Neural crest cell (in vitro differentiated cells): ENCODE data around the gene FAM171A2. TPM values are rescaled to one million over a fixed set of nuclear protein-coding genes. Genes with fewer than 3 reads are reported as not detected.
A peak's percentile ranks its signal among the peaks of the same experiment; 100 is the strongest.
"Not testable (repeated sequence)": the region's sequence is repeated elsewhere in the genome, so short reads cannot be mapped to it uniquely, and the experiment has no call there.

ENCODE experiments used
- DNase-seq: peaks from one replicate; pipeline ENCODE4 v3.0.0; 2021; ENCODE audit warnings: low read depth, mixed read lengths, low spot score
- H3K27ac Mint-ChIP-seq: one replicate; pipeline ENCODE4 v1.8.0; 2021; ENCODE audit warnings: mild to moderate bottlenecking, mixed read lengths; ENCODE audit not compliant: unreplicated experiment
- H3K27me3 Mint-ChIP-seq: 2 replicates; pipeline ENCODE4 v1.8.0; 2021; ENCODE audit warnings: low read depth, mild to moderate bottlenecking, mixed read lengths
- H3K36me3 Mint-ChIP-seq: 2 replicates; pipeline ENCODE4 v1.8.0; 2021; ENCODE audit warnings: low read depth, mild to moderate bottlenecking, mixed read lengths
- H3K4me1 Mint-ChIP-seq: 2 replicates; pipeline ENCODE4 v1.8.0; 2021; ENCODE audit warnings: mixed read lengths
- H3K4me3 Mint-ChIP-seq: one replicate; pipeline ENCODE4 v1.8.0; 2021; ENCODE audit warnings: mild to moderate bottlenecking, mixed read lengths
- H3K9me3 Mint-ChIP-seq: 2 replicates; pipeline ENCODE4 v1.8.0; 2021; ENCODE audit warnings: mixed read lengths
- total RNA-seq: library from RNA; stranded (reverse); gene quantifications from 2 replicates; pipeline ENCODE4 v1.2.1, GENCODE V29; 2021
- TF ChIP-seq, protein P1 (sequence below): fragments of 200-600 bp; sonication (generic); conservative IDR thresholded peaks from 2 replicates; pipeline ENCODE4 v1.5.0; 2021; ENCODE audit warnings: antibody characterized with exemption, mild to moderate bottlenecking

FAM171A2 gene
- total RNA-seq, 1 donor from 2014 or later: 51.9 TPM

DNA sequence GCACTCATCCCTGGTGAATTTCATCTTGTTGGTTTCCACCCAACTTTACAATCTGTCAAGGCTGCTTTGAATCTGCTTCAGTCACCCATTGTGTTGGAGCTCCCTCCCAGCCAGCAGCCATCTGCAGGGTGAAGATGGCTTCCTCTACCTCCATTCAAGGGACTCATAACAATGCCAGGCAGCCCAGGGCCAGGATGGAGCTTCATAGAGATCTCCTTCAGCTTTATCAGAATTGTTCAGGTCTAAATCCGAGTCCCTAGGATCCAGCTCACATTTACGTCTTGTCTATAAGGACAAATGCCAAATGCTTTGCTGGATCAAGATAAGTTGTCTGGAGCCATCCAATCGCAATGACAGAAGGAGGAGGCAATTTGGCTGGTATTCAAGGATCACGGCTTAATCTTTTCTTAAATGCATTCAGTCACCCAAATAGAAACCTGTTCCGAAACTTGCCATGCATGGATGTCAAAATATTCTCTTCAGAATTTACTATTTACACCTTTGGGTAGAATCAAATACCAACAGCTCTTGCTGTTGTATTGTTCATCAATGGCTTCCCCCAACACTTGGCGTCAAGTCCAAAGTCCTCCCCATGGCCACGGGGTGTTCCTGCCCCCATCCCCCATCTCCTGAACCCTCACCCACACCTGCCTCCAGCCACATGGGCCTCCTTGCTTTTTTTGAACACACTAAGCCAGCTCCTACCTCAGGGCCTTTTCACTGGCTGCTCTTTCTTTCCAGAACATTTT, 3.8 kb upstream of the FAM171A2 start:
- peak overlapping the region; percentile 95 for H3K4me3 Mint-ChIP-seq
- DNase-seq: no peak
- TF ChIP-seq, protein P1, sequence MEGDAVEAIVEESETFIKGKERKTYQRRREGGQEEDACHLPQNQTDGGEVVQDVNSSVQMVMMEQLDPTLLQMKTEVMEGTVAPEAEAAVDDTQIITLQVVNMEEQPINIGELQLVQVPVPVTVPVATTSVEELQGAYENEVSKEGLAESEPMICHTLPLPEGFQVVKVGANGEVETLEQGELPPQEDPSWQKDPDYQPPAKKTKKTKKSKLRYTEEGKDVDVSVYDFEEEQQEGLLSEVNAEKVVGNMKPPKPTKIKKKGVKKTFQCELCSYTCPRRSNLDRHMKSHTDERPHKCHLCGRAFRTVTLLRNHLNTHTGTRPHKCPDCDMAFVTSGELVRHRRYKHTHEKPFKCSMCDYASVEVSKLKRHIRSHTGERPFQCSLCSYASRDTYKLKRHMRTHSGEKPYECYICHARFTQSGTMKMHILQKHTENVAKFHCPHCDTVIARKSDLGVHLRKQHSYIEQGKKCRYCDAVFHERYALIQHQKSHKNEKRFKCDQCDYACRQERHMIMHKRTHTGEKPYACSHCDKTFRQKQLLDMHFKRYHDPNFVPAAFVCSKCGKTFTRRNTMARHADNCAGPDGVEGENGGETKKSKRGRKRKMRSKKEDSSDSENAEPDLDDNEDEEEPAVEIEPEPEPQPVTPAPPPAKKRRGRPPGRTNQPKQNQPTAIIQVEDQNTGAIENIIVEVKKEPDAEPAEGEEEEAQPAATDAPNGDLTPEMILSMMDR: no peak
- H3K4me1 Mint-ChIP-seq: peaks cover 3% of the 10 kb centered on the region
- no peak overlapping the region for H3K27ac Mint-ChIP-seq
- H3K27me3 Mint-ChIP-seq: peaks cover 36% of the 10 kb centered on the region
- peaks cover 2% of the 10 kb centered on the region for H3K9me3 Mint-ChIP-seq
- no peaks in the 10 kb centered on the region for H3K36me3 Mint-ChIP-seq

DNA sequence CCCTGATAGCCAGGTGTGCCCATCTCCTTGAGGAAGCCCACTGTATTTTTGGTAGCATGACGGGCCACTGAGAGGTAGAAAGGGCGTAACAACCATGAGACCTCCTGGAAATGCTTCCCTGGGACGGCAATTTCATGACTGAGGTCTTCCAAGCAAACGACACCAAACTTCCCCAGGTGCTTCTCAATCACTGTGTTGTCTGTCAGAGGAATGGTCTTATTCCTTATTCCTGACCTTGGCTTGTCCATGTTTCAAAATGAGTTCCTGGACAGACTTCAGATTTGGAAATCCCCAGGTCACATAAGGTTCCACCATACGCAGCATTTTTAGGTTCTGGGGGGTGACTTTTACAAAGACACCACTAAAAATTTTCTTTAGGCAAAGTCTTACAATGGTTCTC, 1.4 kb upstream of the FAM171A2 start:
- not testable (repeated sequence) for H3K36me3 Mint-ChIP-seq, DNase-seq
- H3K4me3 Mint-ChIP-seq: peak overlapping the region; percentile 95

DNA sequence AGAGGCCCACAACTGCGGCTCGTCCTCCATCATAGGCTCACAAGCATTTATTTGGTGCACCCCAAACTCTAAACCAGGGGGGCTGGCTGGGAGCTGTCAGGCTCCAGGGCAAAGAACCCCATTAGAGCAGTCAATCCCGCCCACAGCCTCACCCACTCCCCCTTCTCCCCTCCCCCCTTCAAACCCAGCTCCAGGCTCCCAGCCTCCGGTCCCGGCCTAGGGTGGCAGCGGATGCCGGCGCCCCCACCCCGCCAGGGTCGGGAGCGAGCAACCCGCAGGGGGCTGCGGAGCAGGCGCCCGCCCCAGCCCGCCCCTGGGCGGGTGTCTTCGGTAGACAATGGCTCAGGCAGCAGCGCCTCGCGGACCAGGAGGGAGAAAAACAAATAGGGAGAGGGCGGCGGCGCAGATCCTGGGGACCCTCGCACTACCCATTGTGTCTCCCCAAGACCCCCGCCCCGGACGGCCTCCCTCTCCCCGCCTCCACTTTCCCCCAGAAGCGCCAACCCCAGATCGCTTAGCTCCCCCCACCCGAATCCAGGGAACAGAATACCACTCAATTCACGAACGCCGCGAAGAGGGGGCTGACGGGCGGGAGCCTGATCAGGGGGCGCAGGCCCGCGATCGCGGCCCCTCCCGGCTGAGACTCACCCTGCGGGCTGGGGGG, 572 bp downstream of the FAM171A2 start:
- H3K9me3 Mint-ChIP-seq: no peaks in the 10 kb centered on the region
- H3K4me3 Mint-ChIP-seq: peak overlapping the region; percentile 89
- no peak for DNase-seq
- peak overlapping the region; percentile 87 for H3K27ac Mint-ChIP-seq
- H3K36me3 Mint-ChIP-seq: no peaks in the 10 kb centered on the region
- TF ChIP-seq, protein P1: no peak
- H3K4me1 Mint-ChIP-seq: peaks cover 18% of the 10 kb centered on the region
- peaks cover 32% of the 10 kb centered on the region for H3K27me3 Mint-ChIP-seq

More for the DNA sequence above, 1.4 kb upstream of the FAM171A2 start:
- H3K9me3 Mint-ChIP-seq, H3K27ac Mint-ChIP-seq: not testable (repeated sequence)
- Mint-ChIP-seq H3K27me3 (peaks cover 34% of the 10 kb centered on the region), H3K4me1 (peaks cover 21% of the 10 kb centered on the region)

DNA sequence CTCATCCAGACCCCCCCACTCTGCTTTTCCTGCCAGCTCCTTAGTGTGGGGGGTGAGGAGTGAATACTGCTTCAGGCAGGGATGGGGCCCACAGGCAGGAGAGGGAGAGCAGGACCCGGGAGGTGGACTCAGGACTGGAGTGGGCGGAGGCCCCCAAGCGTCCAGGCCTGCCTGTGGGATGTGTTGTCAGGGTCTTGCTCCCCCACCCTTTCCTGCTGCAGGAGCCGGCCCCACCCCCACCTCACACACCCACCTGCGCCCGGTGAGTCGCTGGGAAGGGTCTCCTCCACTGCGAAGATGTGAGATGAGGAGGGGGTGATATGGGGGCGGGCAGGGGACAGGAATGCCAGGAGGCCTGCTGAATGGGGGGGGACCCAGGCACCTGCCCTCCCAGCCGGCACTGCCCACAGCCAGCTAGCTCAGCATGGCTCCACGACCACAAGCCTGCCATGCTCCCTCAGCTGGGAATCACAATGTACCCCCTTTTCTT, 1.1 kb downstream of the FAM171A2 start:
- Mint-ChIP-seq H3K27ac (no peak overlapping the region), H3K4me1 (peaks cover 18% of the 10 kb centered on the region), H3K27me3 (peaks cover 29% of the 10 kb centered on the region), H3K36me3 (no peaks in the 10 kb centered on the region), H3K9me3 (no peaks in the 10 kb centered on the region), H3K4me3 (peak overlapping the region; percentile 85)
- DNase-seq: no peak
- TF ChIP-seq, protein P1: no peak

DNA sequence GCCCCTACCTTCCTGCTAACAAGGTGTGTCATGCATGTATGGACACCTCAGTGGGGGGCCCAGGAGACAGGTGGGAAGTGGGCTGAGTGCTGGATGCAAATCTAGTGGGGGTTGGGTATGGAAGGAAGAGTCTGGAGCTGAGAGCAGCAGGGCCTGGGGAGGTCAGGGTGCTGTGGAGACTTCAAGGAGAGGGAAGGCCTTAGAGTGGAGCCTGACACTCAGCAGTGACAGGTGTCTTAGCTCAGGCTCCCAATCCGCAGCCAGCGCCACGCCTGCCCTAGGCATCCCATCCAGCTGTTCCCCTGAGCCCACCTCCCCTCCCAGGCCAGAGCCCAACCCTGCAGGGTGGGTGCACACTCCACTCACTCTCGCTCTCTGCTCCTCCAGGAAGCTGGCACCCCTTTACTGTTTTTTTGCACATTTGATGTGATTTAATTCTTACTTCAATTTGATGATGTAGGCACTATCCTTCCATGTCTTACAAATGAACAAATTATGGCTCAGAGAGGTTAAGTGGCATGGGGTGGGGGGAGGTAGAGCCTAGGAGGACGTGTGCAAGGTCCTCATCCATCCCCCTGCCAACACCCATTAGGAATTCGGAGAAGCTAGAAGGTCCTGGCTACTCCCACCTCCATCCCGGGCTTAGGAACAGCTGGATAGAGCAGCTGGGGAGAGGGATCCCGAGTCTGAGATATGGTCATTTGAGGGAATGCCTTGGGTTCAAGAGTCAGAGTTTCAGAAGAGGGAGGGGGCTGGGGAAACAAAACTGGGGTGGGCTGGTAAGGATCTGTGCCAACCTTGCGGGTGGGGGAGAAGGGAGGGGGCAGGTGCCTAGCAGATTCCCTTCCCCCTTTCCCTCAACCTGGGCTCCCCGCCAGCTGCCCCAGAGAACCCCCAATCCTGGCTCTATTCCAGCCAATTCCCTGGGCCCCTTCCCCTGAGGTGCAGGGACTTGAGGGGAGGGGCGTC, 2.1 kb downstream of the FAM171A2 start:
- Mint-ChIP-seq H3K4me3 (peak overlapping the region; percentile 78), H3K9me3 (no peaks in the 10 kb centered on the region), H3K4me1 (peaks cover 18% of the 10 kb centered on the region), H3K27ac (peak overlapping the region; percentile 43), H3K36me3 (no peaks in the 10 kb centered on the region), H3K27me3 (peaks cover 21% of the 10 kb centered on the region)
- no peak for DNase-seq
- TF ChIP-seq, protein P1: no peak
